GM12892 (cell line): ENCODE measurements around the gene CDKAL1.

Experiments used
- DNase-seq: peaks from one replicate; pipeline ENCODE4 v3.0.0; 2011; ENCODE audit not compliant: insufficient read length
- FAIRE-seq: peaks from 2 replicates; lab custom pipeline; 2011; peaks lifted over from hg19 to GRCh38; lab: Jason Lieb, UNC
- POLR2A ChIP-seq: IDR thresholded peaks from 2 replicates; pipeline ENCODE4 v1.6.1; 2011; ENCODE audit warnings: low read depth, low read length, control low read depth
- POLR2AphosphoS5 ChIP-seq: IDR thresholded peaks from 2 replicates; pipeline ENCODE4 v1.6.1; 2011; ENCODE audit warnings: low read depth, low read length, control low read depth
- TAF1 ChIP-seq: IDR thresholded peaks from 2 replicates; pipeline ENCODE4 v1.6.1; 2011; ENCODE audit warnings: low read depth, mild to moderate bottlenecking, control low read depth, low read length, borderline replicate concordance

CDKAL1 gene

DNA sequence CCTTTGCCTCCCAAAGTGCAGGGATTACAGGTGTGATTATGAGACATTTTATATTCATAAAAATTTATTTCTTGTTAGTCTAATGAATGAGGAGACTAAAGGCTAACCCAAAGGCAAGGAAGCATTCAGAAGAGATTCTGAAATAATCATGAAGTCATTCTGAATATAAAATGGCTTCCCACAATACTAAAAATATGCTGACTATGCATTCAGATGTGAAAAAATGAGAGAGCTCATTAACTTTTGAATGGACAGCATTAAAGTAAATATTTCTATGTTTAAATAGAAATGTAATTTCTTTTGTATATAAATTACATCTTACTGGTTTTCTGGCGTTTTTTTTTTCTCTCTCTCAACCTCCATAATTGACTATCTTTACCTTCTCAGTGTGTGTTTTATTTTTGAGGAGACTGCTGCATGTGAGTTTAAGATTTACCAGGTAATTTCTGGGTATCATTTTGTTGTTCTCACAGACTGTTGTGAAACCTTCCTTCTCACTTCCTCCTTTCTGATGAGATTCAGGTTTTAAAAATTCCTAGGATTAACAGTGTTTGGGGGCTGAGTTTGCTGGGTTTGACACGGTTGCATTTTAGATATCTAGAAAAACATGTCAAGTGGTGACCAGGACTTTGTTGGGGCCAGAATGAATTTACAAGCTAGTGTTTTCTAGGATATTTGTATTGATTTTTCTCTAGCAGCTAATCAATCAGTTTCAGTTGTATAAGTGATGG is 316.6 kb downstream of the CDKAL1 start:
- TF ChIP-seq POLR2AphosphoS5: no peak
- no peak for TF ChIP-seq TAF1
- no peak for TF ChIP-seq POLR2A
- FAIRE-seq (no peak), DNase-seq (no peak)

DNA sequence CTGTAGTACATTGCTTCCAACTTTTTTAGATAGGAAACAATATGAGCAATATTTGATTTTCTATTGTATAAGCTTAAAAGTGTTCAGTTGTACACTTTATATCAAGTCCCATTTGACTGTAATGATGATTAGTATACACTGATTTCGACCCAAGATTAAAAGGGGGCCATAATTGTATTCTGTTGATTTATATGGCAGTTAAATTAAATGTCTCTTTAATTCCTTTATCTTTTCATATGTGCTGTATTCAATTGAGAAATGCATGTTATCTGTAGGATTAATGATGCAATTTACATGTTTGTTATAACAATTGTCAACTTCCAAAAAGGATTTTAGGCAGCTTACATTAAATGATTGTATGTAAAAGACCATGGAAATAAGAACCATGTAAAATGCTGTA is 317.5 kb downstream of the CDKAL1 start:
- DNase-seq (no peak), FAIRE-seq (no peak)
- no peak for TF ChIP-seq POLR2A
- no peak for TF ChIP-seq POLR2AphosphoS5
- TF ChIP-seq TAF1: no peak

DNA sequence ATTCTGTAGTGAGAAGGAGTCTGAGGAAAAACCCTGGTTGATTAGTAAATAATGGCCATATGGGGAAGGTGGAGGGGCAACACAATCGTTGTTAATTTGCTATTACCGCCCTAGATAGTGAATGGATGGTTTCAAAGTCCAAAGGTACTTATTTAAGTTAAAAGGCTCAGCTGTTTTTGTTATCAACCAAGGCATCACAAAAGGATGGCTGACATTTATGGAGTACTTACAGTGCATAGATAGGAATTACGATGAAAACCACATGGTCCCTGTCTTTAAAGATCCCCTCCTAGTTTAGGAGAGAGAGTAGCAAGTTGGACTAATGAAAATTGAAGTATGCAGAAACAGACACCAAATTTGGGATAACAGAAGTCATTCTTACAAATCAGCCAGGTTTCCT is 319.6 kb downstream of the CDKAL1 start:
- TF ChIP-seq TAF1: no peak
- no peak for TF ChIP-seq POLR2A
- TF ChIP-seq POLR2AphosphoS5: no peak
- no peak for FAIRE-seq

DNA sequence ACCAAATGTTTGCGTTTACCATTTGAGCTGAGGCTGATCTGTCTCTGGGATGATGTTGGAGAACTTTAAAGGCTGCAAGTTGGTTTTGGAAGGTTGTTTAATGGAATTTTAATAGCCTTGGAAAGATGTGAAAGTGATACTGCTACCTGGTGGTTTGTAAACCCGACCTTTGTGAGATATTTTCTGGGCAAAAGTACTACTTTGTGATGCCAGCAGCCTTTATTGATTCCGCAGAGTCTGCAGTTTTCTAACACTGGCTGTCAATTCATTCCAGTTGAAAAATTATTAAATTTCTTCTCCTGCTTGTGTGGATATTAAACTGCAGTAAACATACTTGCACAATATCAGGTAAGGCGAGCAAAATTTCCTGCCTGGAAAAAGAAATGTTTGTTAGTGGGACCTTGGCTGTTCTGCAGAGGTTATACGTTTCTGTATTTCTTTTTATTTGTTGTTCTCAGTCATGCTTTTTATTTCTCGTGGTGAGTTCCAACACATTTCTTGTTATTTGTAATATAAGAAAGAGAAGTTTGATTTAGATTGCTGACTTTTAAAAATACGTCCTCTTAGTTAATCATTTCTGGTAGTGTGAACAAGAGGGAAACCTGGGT is 322.5 kb downstream of the CDKAL1 start:
- FAIRE-seq (no peak), DNase-seq (no peak)
- TF ChIP-seq TAF1: no peak
- no peak for TF ChIP-seq POLR2A
- no peak for TF ChIP-seq POLR2AphosphoS5

More for the DNA sequence above, 319.6 kb downstream of the CDKAL1 start:
- no peak for DNase-seq

DNA sequence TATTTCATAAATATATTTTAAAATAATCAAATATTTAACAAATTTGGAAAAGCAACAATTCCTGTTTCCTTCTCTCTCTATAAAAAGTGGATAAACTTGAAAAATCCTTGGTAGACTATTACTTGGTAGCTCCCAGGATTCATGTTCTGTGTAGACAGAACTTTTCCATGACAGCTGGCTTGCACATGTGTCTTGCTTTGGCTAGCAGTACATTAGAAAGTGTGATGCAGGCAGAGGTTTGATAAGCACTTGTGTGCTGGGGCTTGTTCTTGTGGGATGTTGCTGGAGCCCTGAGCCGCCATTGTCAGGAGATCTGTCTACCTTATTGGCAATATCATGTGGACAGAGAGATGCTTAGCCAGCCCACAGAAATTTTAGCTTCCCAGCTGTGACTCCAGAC is 327.2 kb downstream of the CDKAL1 start:
- TF ChIP-seq POLR2AphosphoS5 (no peak), TAF1 (no peak)
- no peak for DNase-seq
- no peak for FAIRE-seq

DNA sequence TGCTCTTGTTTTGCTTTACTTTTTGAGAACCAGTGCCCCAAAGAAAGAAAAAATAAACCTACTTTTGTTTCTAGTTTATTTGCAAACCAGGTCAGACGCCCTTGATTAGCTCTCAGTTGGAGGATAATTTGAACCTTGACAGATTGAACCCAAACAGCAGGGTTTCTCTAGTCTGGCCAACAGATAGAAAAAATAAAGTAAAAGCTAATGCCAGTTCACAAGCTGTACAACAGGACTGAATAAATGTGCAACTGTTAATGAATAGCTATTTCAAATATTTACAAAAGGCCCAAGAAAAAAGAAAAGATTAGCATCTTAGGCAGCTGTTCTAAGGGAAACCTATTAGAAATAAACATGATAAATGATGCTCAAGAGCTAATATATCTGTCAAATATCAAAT is 331.8 kb downstream of the CDKAL1 start:
- no peak for FAIRE-seq
- TF ChIP-seq POLR2A: no peak
- TF ChIP-seq POLR2AphosphoS5: no peak
- TF ChIP-seq TAF1: no peak
- DNase-seq: no peak

DNA sequence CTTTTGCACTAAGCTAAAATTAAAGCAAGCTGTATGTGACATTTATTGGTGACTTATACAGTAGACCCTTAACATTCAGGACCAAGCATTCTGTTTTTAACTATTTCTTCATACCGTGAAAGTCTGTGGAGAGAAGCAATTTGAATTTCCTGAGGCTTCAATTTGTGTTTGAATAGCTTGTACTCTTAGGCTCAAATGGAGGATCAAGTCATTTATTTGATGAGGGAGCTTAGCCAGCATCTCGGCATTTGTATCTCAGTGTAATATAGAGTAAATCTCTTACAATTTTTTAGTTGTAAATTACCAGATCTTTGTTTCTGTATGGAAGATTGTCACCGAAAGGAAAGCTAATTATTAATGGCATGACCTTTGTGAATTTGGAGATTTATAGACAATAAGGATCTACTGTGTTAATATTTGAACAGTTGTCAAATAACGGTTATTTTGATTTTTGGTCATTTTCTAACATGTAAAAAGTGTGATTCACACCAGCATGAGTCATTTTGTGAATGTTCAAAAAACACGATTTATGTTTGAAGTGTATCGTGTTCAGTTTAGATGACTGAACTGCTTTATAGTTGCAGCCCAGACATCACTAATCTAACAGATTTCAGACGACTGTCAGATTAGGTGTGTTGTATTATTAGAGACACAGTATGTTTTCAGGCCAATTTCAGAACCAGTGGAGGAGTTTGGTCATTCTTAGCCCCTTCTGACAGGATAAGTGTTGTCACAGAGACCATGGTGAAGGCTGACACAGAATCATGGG is 332.9 kb downstream of the CDKAL1 start:
- no peak for TF ChIP-seq POLR2AphosphoS5
- TF ChIP-seq TAF1: no peak
- TF ChIP-seq POLR2A: no peak
- FAIRE-seq: no peak
- DNase-seq: no peak

DNA sequence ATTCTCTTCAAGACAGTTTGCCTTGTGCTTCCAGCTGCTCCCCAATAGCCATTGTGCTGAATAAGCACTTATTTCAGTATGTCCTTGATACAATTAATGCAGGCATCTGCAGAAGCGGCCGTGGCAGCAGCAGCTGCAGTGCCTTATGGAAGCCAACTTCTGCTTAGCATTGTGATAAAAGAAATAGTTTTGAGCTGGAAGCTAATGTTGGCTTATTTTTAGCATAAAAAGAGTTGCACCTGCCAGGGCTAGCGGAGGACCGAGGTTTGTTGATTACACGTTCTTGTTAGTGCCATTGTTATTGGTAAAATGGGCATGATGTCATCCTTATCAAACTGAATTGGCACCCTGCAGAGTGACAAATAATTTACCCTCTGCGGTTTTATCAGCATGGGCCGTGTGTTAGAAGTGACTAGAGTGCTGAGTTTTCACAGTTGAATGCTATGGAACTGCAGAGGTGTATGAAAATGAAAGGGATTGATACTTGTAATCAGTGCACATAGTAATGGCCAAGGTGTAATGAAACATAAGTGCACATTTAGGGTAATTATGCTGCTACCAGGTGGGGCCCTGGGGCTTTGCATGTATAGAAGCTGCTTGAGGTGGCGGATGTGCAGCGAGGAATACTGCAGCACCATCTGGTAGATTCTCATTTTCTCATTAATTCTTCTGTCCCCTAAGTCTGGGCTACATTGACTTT is 334.3 kb downstream of the CDKAL1 start:
- DNase-seq (no peak), FAIRE-seq (no peak)
- no peak for TF ChIP-seq TAF1
- no peak for TF ChIP-seq POLR2A
- TF ChIP-seq POLR2AphosphoS5: no peak

DNA sequence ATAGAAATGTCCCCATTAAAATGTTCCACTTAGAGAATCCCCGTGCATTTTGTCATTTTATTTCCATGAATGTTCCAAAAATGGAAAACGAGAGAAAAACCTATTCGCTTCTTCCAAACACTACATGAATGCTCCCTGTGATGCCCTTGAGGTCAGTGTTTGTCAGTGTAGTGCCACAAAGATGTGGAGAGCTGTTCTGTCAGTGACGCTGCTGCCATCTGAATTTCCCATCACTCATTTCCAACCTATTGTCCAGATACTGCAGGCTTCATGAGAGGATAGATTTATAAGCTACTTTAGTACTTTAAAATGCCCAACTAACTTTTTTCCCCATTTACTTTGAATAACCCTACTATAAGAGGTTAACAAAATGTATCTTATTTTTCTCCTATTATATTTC is 335.8 kb downstream of the CDKAL1 start:
- TF ChIP-seq TAF1 (no peak), POLR2AphosphoS5 (no peak), POLR2A (no peak)
- FAIRE-seq: no peak
- DNase-seq: no peak

DNA sequence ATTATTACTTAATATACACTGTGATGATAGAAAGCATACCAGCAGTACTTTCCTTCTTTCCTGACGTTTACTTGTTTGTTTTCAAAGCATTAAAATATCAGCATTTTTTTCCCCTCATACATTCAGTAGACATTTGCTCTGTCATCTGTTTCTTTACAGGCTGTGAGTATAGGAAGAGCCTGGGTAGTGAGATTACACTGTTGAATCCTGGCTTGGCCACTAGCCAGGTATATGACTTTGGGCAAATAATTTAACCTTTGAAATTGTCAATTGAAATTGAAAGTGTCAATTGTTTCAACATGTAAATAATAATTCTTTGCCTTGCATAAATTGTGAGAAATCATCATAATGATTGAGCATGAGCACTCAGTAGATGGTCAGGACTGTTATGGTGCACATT is 336.2 kb downstream of the CDKAL1 start:
- TF ChIP-seq TAF1 (no peak), POLR2A (no peak)
- FAIRE-seq (peak; percentile 42), DNase-seq (no peak)

DNA sequence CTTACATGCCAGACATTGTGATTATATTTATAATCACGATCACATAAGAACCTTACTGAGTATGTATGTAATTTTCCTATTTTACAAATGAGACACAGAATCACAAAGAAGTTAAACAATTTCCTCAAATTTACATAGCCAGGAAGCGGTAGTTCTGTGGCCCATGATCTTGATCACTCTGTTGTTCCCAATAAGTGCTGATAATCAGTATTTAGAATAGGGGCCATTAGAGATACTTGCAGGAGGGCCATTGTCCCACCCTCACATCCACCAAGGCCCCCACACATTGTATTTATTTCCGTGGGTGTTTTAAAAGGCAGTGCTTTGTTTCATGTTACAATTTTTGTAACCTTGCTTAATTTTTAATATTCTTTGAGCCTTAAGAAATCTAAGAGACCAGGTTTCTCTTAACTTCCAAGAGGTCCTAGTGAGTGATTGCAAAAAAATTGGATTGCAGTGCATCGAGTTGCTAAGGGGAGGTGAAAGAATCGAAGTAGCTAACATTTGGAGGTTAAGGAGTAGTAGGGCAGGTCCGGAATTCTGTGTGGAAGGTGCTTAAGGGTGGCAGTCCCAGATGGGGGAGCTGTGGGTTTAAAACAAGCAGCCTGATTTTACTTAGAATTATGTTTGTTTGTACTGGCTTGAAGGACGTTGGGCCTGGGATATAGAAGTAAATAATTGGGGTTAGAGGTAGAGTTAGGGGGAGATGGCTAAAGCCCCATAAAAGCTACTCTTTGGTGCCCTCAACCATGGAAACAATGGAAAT is 339.4 kb downstream of the CDKAL1 start:
- FAIRE-seq (no peak), DNase-seq (no peak)
- TF ChIP-seq POLR2AphosphoS5 (no peak), TAF1 (no peak), POLR2A (no peak)
